KBM-7 (cell line): ENCODE data around the gene TP53I13.

Experiments used
- DNase-seq: peaks from one replicate; pipeline ENCODE4 v3.0.0-alpha.2; 2015
- in situ Hi-C: fragments of 300-500 bp; cut with MboI; formaldehyde crosslinking; loops from 2 replicates; pipeline ENCODE4 v1.14.3; 2020; ENCODE audit warnings: low sequenced_read_pairs, low pct_unique_long_range_greater_than_20kb, mixed read lengths

Gene TP53I13

GRCh38 chr17:29576214-29577000 lies 7.9 kb downstream of the TP53I13 start:
- in situ Hi-C loops, result no loop called here
- no peak for DNase-seq

- no peak for DNase-seq
- in situ Hi-C loops, result no loop called here
Observed at GRCh38 chr17:29577001-29577370, 8.5 kb downstream of the TP53I13 start.

GRCh38 chr17:29577385-29578211 lies 9.1 kb downstream of the TP53I13 start:
- no peak for DNase-seq
- in situ Hi-C loops, result no loop called here

GRCh38 chr17:29578626-29579485 lies 10.4 kb downstream of the TP53I13 start:
- no peak for DNase-seq
- in situ Hi-C loops, result no loop called here

GRCh38 chr17:29579866-29580771 lies 11.6 kb downstream of the TP53I13 start:
- DNase-seq, result peak; percentile 92
- in situ Hi-C loops, result no loop called here

- in situ Hi-C loops, result no loop called here
- DNase-seq, result no peak
Observed at GRCh38 chr17:29581583-29582253, 13.2 kb downstream of the TP53I13 start.

GRCh38 chr17:29582254-29582765 lies 13.8 kb downstream of the TP53I13 start:
- in situ Hi-C loops, result no loop called here
- no peak for DNase-seq

GRCh38 chr17:29582772-29583171 lies 14.3 kb downstream of the TP53I13 start:
- no peak for DNase-seq

GRCh38 chr17:29583324-29584248 lies 15.1 kb downstream of the TP53I13 start:
- DNase-seq, result no peak
- in situ Hi-C loops, result no loop called here

More at GRCh38 chr17:29582772-29583171, 14.3 kb downstream of the TP53I13 start:
- in situ Hi-C loops, result no loop called here

- in situ Hi-C loops, result no loop called here
- peak; percentile 71 for DNase-seq
Observed at GRCh38 chr17:29584452-29585079, 16.1 kb downstream of the TP53I13 start.

- peak; percentile 58 for DNase-seq
- in situ Hi-C loops, result no loop called here
Observed at GRCh38 chr17:29585080-29585751, 16.7 kb downstream of the TP53I13 start.

GRCh38 chr17:29586676-29587469 lies 18.4 kb downstream of the TP53I13 start:
- DNase-seq, result peak; percentile 61
- in situ Hi-C loops, result no loop called here

- DNase-seq, result no peak
- in situ Hi-C loops, result no loop called here
Observed at GRCh38 chr17:29587591-29587990, 19.1 kb downstream of the TP53I13 start.

GRCh38 chr17:29588017-29588561 lies 19.6 kb downstream of the TP53I13 start:
- in situ Hi-C loops, result no loop called here

More at GRCh38 chr17:29588017-29588561, 19.6 kb downstream of the TP53I13 start:
- peak; percentile 27 for DNase-seq
